SU-DHL-6 (cell line): ENCODE measurements around the gene KCNJ18.
"Not testable (repeated sequence)": the region's sequence is repeated elsewhere in the genome, so short reads cannot be mapped to it uniquely, and the experiment has no call there.

Source experiments
- EZH2phosphoT487 ChIP-seq: fragments of 200-600 bp; sonication (generic), shearing (Covaris generic); conservative IDR thresholded peaks from 2 replicates; pipeline ENCODE4 v1.6.1; 2018; ENCODE audit warnings: mild to moderate bottlenecking, antibody characterized with exemption, low read length, moderate library complexity, mixed read lengths
- TF ChIP-seq, protein P1 (sequence below): fragments of 200-600 bp; sonication (generic); IDR thresholded peaks from one replicate; pipeline ENCODE4 v1.5.1; 2017; ENCODE audit warnings: antibody characterized with exemption, mild to moderate bottlenecking, low read length, moderate library complexity; ENCODE audit not compliant: insufficient read depth, poor library complexity, severe bottlenecking

DNA sequence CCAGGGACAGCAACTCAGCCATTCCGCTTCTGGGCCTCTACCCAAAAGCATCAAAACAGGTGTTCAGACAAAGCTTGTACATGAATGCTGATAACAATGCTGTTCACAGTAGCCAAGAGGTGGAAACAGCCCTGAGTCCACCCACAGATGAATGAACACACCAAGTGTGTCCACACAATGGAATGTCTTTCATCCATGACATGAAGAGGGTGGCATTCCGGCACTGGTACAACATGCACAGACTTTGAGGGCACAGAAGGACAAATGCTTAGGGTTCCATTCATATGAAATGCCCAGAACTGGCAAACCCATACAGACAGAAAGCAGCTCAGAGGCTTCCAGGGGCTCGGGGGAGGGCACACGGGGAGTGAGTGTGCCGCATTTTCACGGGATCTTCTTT is 49.2 kb downstream of the KCNJ18 start:
- TF ChIP-seq, protein P1, sequence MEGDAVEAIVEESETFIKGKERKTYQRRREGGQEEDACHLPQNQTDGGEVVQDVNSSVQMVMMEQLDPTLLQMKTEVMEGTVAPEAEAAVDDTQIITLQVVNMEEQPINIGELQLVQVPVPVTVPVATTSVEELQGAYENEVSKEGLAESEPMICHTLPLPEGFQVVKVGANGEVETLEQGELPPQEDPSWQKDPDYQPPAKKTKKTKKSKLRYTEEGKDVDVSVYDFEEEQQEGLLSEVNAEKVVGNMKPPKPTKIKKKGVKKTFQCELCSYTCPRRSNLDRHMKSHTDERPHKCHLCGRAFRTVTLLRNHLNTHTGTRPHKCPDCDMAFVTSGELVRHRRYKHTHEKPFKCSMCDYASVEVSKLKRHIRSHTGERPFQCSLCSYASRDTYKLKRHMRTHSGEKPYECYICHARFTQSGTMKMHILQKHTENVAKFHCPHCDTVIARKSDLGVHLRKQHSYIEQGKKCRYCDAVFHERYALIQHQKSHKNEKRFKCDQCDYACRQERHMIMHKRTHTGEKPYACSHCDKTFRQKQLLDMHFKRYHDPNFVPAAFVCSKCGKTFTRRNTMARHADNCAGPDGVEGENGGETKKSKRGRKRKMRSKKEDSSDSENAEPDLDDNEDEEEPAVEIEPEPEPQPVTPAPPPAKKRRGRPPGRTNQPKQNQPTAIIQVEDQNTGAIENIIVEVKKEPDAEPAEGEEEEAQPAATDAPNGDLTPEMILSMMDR, result not testable (repeated sequence)
- TF ChIP-seq EZH2phosphoT487, result not testable (repeated sequence)
